ENCODE data around the gene ACTN4. TPM values are rescaled to one million over a fixed set of nuclear protein-coding genes. Genes with fewer than 3 reads are reported as not detected.

ACTN4 gene
- total and polyA plus RNA-seq, 10 of the 15 experiments (the other 5 are each of a cell fraction or from before 2014, with no cell fraction given), result 2.4 to 293 (median 72.5) TPM

DNA sequence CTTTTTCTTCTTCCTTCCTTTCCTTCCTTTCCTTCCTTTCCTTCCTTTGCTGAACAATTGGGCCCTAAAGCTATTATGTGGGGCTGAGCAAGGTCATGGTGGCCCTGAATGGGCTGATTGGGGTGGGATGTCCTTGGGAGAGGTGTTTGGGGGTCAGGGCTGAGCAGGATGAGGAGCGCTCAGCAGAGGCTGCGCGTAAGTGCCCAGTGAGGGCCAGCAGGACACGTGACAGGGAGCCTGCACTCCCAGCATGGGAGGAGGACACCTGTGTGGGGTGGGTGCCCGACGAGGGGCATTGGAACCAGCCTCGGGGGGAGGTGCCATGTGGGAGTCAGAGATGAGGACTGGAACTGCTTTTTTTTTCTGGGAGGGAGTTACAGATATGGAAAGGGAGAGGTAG is 131.3 kb downstream of the ACTN4 start:
- no peak overlapping the region for H2AFZ ChIP-seq (ENCODE audit: control insufficient read depth, low read depth, low read length)
- 49% methylated on average over 7 of the region's 7 CpGs for WGBS (ENCODE audit: insufficient coverage, insufficient replicate concordance, low lambda C conversion rate, missing lambda C conversion rate)

DNA sequence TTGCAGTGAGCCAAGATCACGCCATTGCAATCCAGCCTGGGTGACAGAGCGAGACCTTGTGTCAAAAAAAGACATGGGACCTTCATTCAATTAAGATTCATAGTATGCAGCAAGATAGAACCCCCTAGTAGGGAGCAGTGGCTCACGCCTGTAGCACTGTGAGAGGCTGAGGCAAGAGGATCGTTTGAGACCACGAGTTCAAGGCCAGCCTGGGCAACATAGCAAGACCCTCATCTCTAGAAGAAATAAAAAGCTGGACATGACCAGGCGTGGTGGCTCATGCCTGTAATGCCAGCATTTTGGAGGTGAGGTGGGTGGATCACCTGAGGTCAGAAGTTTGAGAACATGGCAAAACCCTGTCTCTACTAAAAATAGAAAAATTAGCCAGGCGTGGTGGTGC is 133.0 kb downstream of the ACTN4 start:
- CTCF ChIA-PET, result no interaction called here
- SMC1A ChIA-PET (ENCODE audit: uncharacterized antibody, unreplicated experiment), result no interaction called here
- RAD21 ChIA-PET (ENCODE audit: unreplicated experiment), result no interaction called here
- Histone ChIP-seq H3K36me3 (ENCODE audit: control insufficient read depth in 2 of 2, insufficient read depth in 2 of 2, low read length in 1 of 2) (no peaks in the 10 kb centered on the region), H2AFZ (ENCODE audit: control insufficient read depth, low read depth, low read length) (no peak overlapping the region), H3K9ac (ENCODE audit: control insufficient read depth, insufficient read depth, low read length) (no peak overlapping the region), H3K9me3 (replicated peaks; ENCODE audit: control insufficient read depth, insufficient read depth, low read length) (no peaks in the 10 kb centered on the region), H3K27me3 (replicated peaks in 1 of 2; ENCODE audit: control insufficient read depth in 2 of 2, insufficient read depth in 2 of 2, low read length in 1 of 2) (no peaks in the 10 kb centered on the region; a peak in 1 of 4 replicates), H3K79me2 (ENCODE audit: control insufficient read depth, insufficient read depth, low read length) (no peaks in the 10 kb centered on the region), H3K27ac (ENCODE audit: control insufficient read depth, insufficient read depth) (no peak overlapping the region), H4K20me1 (ENCODE audit: control insufficient read depth, insufficient read depth) (no peaks in the 10 kb centered on the region), H3K4me1 (ENCODE audit: control insufficient read depth, insufficient read depth, low read length) (no peaks in the 10 kb centered on the region), H3K4me2 (ENCODE audit: control insufficient read depth, insufficient read depth) (no peak overlapping the region), H3K4me3 (no peak overlapping the region)
- FAIRE-seq (no peak), ATAC-seq (no peak), DNase-seq (ENCODE audit: low read depth, low spot score) (no peak)
- in situ Hi-C loops (cut with MboI), result no loop called here
- BruUV-seq (replicated peaks), result no TSS peak
- POLR2A ChIA-PET, result no interaction called here
- 38% methylated on average over 7 of the region's 7 CpGs for WGBS (ENCODE audit: insufficient coverage, insufficient replicate concordance, low lambda C conversion rate, missing lambda C conversion rate)
- intact Hi-C loops (cut with micrococcal nuclease; ENCODE audit: unreplicated experiment), result loop anchor here (10.0 kb wide), 1 partner anchor 104 kb away; no protein-coding TSS in a partner anchor
- TF ChIP-seq, protein P1, sequence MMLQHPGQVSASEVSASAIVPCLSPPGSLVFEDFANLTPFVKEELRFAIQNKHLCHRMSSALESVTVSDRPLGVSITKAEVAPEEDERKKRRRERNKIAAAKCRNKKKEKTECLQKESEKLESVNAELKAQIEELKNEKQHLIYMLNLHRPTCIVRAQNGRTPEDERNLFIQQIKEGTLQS (IDR thresholded peaks at IDR 0.05; ENCODE audit: borderline replicate concordance, extremely low read depth, low read depth, low read length), result no peak
- TF ChIP-seq, protein P2, sequence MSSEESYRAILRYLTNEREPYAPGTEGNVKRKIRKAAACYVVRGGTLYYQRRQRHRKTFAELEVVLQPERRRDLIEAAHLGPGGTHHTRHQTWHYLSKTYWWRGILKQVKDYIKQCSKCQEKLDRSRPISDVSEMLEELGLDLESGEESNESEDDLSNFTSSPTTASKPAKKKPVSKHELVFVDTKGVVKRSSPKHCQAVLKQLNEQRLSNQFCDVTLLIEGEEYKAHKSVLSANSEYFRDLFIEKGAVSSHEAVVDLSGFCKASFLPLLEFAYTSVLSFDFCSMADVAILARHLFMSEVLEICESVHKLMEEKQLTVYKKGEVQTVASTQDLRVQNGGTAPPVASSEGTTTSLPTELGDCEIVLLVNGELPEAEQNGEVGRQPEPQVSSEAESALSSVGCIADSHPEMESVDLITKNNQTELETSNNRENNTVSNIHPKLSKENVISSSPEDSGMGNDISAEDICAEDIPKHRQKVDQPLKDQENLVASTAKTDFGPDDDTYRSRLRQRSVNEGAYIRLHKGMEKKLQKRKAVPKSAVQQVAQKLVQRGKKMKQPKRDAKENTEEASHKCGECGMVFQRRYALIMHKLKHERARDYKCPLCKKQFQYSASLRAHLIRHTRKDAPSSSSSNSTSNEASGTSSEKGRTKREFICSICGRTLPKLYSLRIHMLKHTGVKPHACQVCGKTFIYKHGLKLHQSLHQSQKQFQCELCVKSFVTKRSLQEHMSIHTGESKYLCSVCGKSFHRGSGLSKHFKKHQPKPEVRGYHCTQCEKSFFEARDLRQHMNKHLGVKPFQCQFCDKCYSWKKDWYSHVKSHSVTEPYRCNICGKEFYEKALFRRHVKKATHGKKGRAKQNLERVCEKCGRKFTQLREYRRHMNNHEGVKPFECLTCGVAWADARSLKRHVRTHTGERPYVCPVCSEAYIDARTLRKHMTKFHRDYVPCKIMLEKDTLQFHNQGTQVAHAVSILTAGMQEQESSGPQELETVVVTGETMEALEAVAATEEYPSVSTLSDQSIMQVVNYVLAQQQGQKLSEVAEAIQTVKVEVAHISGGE (CRISPR knock-in tag; IDR thresholded peaks at IDR 0.05), result no peak
- TF ChIP-seq RBBP5 (conservative IDR thresholded peaks at IDR 0.05) (no peak), KLF5 (IDR thresholded peaks at IDR 0.05; ENCODE audit: partially characterized antibody) (no peak), ETV6 (conservative IDR thresholded peaks at IDR 0.05 in 1 of 2, IDR thresholded peaks at IDR 0.05 in 1 of 2; ENCODE audit: borderline replicate concordance in 1 of 2, low read depth in 1 of 2) (no peak), SREBF1 (IDR thresholded peaks at IDR 0.05; ENCODE audit: low read length) (no peak), TARDBP (IDR thresholded peaks at IDR 0.05; ENCODE audit: borderline replicate concordance) (no peak), ZNF24 (IDR thresholded peaks at IDR 0.05) (no peak), MXI1 (IDR thresholded peaks at IDR 0.05; ENCODE audit: low read depth, low read length) (no peak)
- TF ChIP-seq, protein P3, sequence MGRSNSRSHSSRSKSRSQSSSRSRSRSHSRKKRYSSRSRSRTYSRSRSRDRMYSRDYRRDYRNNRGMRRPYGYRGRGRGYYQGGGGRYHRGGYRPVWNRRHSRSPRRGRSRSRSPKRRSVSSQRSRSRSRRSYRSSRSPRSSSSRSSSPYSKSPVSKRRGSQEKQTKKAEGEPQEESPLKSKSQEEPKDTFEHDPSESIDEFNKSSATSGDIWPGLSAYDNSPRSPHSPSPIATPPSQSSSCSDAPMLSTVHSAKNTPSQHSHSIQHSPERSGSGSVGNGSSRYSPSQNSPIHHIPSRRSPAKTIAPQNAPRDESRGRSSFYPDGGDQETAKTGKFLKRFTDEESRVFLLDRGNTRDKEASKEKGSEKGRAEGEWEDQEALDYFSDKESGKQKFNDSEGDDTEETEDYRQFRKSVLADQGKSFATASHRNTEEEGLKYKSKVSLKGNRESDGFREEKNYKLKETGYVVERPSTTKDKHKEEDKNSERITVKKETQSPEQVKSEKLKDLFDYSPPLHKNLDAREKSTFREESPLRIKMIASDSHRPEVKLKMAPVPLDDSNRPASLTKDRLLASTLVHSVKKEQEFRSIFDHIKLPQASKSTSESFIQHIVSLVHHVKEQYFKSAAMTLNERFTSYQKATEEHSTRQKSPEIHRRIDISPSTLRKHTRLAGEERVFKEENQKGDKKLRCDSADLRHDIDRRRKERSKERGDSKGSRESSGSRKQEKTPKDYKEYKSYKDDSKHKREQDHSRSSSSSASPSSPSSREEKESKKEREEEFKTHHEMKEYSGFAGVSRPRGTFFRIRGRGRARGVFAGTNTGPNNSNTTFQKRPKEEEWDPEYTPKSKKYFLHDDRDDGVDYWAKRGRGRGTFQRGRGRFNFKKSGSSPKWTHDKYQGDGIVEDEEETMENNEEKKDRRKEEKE (IDR thresholded peaks at IDR 0.05), result no peak

More for the DNA sequence above, 131.3 kb downstream of the ACTN4 start:
- Histone ChIP-seq H3K4me2 (ENCODE audit: control insufficient read depth, insufficient read depth) (no peak overlapping the region), H3K36me3 (ENCODE audit: control insufficient read depth in 2 of 2, insufficient read depth in 2 of 2, low read length in 1 of 2) (no peaks in the 10 kb centered on the region), H3K9ac (ENCODE audit: control insufficient read depth, insufficient read depth, low read length) (no peak overlapping the region), H3K9me3 (replicated peaks; ENCODE audit: control insufficient read depth, insufficient read depth, low read length) (no peaks in the 10 kb centered on the region), H4K20me1 (ENCODE audit: control insufficient read depth, insufficient read depth) (no peaks in the 10 kb centered on the region), H3K79me2 (ENCODE audit: control insufficient read depth, insufficient read depth, low read length) (no peaks in the 10 kb centered on the region), H3K4me3 (no peak overlapping the region), H3K27ac (ENCODE audit: control insufficient read depth, insufficient read depth) (no peak overlapping the region), H3K27me3 (replicated peaks in 1 of 2; ENCODE audit: control insufficient read depth in 2 of 2, insufficient read depth in 2 of 2, low read length in 1 of 2) (no peaks in the 10 kb centered on the region; a peak in 1 of 4 replicates), H3K4me1 (ENCODE audit: control insufficient read depth, insufficient read depth, low read length) (no peaks in the 10 kb centered on the region)
- intact Hi-C loops (cut with micrococcal nuclease; ENCODE audit: unreplicated experiment) (no loop called here), in situ Hi-C loops (cut with MboI) (no loop called here)
- ChIA-PET RAD21 (ENCODE audit: unreplicated experiment) (no interaction called here), POLR2A (interaction anchor here (0.5 kb wide), 1 partner anchor 602 kb away, joined by 4 read pairs; no protein-coding TSS in a partner anchor), CTCF (interaction anchor here (1.4 kb wide), 1 partner anchor 151 kb away, joined by 3 read pairs; the partner anchor contains the start of genes MRPS12 and SARS2), SMC1A (ENCODE audit: uncharacterized antibody, unreplicated experiment) (no interaction called here)
- BruUV-seq (replicated peaks), result no TSS peak
- ATAC-seq, result no peak
- no peak for FAIRE-seq
- no peak for DNase-seq (ENCODE audit: low read depth, low spot score)
- TF ChIP-seq IRF4 (IDR thresholded peaks at IDR 0.05; ENCODE audit: low read depth, low read length) (no peak), ZSCAN29 (IDR thresholded peaks at IDR 0.05) (no peak)

All from GM12878 (cell line).